Measurements from ENCODE around the gene DSCAM. TPM values are rescaled to one million over a fixed set of nuclear protein-coding genes. Genes with fewer than 3 reads are reported as not detected.

Gene DSCAM
- total RNA-seq, 1 experiment from 2014 or later, result not detected

DNA sequence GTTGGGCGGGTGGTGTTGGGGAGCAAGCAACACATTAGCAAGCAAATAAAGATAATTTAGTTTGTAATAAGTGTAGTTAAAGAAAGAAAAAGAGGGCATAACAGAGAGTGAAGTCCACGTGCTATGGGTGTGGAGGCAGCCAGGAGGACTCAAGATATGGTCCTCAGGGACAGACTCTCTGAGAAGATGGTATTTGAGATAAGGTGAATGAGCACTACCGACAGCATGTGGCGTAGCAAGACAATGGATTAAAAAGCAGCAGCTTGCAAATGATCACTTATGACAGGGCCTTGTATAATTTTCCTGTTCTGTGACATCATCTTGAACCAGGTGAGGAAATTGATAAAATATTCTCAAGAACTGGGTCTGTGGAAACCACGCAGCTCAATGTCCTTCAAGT, 491.9 kb downstream of the DSCAM start:
- no TSS peak for BruUV-seq (replicated peaks)
- POLR2A ChIA-PET, result no interaction called here

DNA sequence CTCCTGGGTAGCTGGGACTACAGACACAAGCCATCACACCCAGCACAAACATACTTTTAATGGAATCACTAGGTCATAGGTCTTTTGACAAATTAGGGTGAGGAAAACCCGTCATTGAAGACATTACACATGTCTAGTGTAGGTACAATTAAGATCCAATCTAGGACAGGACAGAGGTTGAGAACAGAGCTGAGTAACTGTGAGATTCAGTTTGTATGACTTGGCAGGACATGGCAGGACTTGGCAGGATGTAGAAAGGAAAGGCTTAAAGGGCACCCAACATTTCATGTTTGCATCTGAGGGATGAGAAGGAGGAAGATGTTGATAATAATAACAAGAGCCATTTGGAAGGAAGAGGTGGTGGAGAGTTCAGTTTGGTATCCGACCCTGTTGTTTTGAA, 496.0 kb downstream of the DSCAM start:
- no peak overlapping the region for H3K4me2 ChIP-seq (ENCODE audit: low read length)
- H3K9me3 ChIP-seq (ENCODE audit: control insufficient read depth in 1 of 2, insufficient read depth in 1 of 2, low read depth in 1 of 2, low read length in 2 of 2), result peaks cover 21 to 36% of the 10 kb centered on the region in 2 experiments; a peak in 2 of 4 replicates
- no peaks in the 10 kb centered on the region for H3K9me2 ChIP-seq (ENCODE audit: insufficient read depth)
- no peak overlapping the region for H3K4me3 ChIP-seq (replicated peaks in 1 of 2; ENCODE audit: low read depth in 1 of 2, low read length in 2 of 2)
- H3K27me3 ChIP-seq (ENCODE audit: insufficient read depth, low read length), result no peaks in the 10 kb centered on the region
- ATAC-seq, result no peak
- H3K36me3 ChIP-seq (ENCODE audit: control insufficient read depth in 1 of 2, insufficient read depth in 2 of 2, low read length in 2 of 2), result no peaks in the 10 kb centered on the region
- ChIA-PET RAD21 (ENCODE audit: low non-redundant PET in 1 of 2, low total read pairs in 2 of 2, uncharacterized antibody in 2 of 2, unreplicated experiment in 2 of 2) (no interaction called here), POLR2A (no interaction called here), CTCF (no interaction called here)
- no peak overlapping the region for H3K9ac ChIP-seq (ENCODE audit: low read length)
- no peak for DNase-seq (ENCODE audit: low read depth, low spot score)
- no peaks in the 10 kb centered on the region for H4K20me1 ChIP-seq (ENCODE audit: insufficient read depth)
- BruUV-seq (replicated peaks), result no TSS peak
- intact Hi-C loops (cut with micrococcal nuclease), result no loop called here
- H3K27ac ChIP-seq (ENCODE audit: low read depth, low read length), result no peak overlapping the region
- no peaks in the 10 kb centered on the region for H3K4me1 ChIP-seq (ENCODE audit: control insufficient read depth in 1 of 2, insufficient read depth in 2 of 2, low read length in 2 of 2)
- no peaks in the 10 kb centered on the region for H3K79me2 ChIP-seq (ENCODE audit: insufficient read depth, low read length)
- H2AFZ ChIP-seq (ENCODE audit: low read depth, low read length, poor library complexity, severe bottlenecking), result no peak overlapping the region
- TF ChIP-seq SRF (IDR thresholded peaks at IDR 0.05; ENCODE audit: low read depth) (no peak), EGR1 (IDR thresholded peaks at IDR 0.05; ENCODE audit: low read depth) (no peak), JUND (IDR thresholded peaks at IDR 0.05) (no peak), CEBPB (IDR thresholded peaks at IDR 0.05; ENCODE audit: low read depth) (no peak)
- TF ChIP-seq, protein P1, sequence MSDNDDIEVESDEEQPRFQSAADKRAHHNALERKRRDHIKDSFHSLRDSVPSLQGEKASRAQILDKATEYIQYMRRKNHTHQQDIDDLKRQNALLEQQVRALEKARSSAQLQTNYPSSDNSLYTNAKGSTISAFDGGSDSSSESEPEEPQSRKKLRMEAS (IDR thresholded peaks at IDR 0.05), result no peak
- TF ChIP-seq, protein P2, sequence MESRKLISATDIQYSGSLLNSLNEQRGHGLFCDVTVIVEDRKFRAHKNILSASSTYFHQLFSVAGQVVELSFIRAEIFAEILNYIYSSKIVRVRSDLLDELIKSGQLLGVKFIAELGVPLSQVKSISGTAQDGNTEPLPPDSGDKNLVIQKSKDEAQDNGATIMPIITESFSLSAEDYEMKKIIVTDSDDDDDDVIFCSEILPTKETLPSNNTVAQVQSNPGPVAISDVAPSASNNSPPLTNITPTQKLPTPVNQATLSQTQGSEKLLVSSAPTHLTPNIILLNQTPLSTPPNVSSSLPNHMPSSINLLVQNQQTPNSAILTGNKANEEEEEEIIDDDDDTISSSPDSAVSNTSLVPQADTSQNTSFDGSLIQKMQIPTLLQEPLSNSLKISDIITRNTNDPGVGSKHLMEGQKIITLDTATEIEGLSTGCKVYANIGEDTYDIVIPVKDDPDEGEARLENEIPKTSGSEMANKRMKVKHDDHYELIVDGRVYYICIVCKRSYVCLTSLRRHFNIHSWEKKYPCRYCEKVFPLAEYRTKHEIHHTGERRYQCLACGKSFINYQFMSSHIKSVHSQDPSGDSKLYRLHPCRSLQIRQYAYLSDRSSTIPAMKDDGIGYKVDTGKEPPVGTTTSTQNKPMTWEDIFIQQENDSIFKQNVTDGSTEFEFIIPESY (IDR thresholded peaks at IDR 0.05; ENCODE audit: extremely low read depth, insufficient replicate concordance, low read length), result no peak
- TF ChIP-seq, protein P3, sequence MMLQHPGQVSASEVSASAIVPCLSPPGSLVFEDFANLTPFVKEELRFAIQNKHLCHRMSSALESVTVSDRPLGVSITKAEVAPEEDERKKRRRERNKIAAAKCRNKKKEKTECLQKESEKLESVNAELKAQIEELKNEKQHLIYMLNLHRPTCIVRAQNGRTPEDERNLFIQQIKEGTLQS (IDR thresholded peaks at IDR 0.05), result no peak

More for the DNA sequence above, 491.9 kb downstream of the DSCAM start:
- Histone ChIP-seq H3K4me2 (ENCODE audit: low read length) (no peak overlapping the region), H3K4me1 (ENCODE audit: control insufficient read depth in 1 of 2, insufficient read depth in 2 of 2, low read length in 2 of 2) (no peaks in the 10 kb centered on the region), H3K36me3 (ENCODE audit: control insufficient read depth in 1 of 2, insufficient read depth in 2 of 2, low read length in 2 of 2) (no peaks in the 10 kb centered on the region), H3K27ac (ENCODE audit: low read depth, low read length) (no peak overlapping the region), H3K79me2 (ENCODE audit: insufficient read depth, low read length) (no peaks in the 10 kb centered on the region), H3K9me2 (ENCODE audit: insufficient read depth) (no peaks in the 10 kb centered on the region), H3K4me3 (replicated peaks in 1 of 2; ENCODE audit: low read depth in 1 of 2, low read length in 2 of 2) (no peak overlapping the region), H3K9ac (ENCODE audit: low read length) (no peak overlapping the region), H3K27me3 (ENCODE audit: insufficient read depth, low read length) (no peaks in the 10 kb centered on the region), H3K9me3 (ENCODE audit: control insufficient read depth in 1 of 2, insufficient read depth in 1 of 2, low read depth in 1 of 2, low read length in 2 of 2) (peaks cover 12 to 27% of the 10 kb centered on the region in 2 experiments; a peak in 3 of 4 replicates), H2AFZ (ENCODE audit: low read depth, low read length, poor library complexity, severe bottlenecking) (no peak overlapping the region), H4K20me1 (ENCODE audit: insufficient read depth) (no peaks in the 10 kb centered on the region)
- RAD21 ChIA-PET (ENCODE audit: low non-redundant PET in 1 of 2, low total read pairs in 2 of 2, uncharacterized antibody in 2 of 2, unreplicated experiment in 2 of 2), result no interaction called here
- CTCF ChIA-PET, result no interaction called here
- no peak for DNase-seq (ENCODE audit: low read depth, low spot score)
- no peak for ATAC-seq
- intact Hi-C loops (cut with micrococcal nuclease), result no loop called here
- TF ChIP-seq, protein P4, sequence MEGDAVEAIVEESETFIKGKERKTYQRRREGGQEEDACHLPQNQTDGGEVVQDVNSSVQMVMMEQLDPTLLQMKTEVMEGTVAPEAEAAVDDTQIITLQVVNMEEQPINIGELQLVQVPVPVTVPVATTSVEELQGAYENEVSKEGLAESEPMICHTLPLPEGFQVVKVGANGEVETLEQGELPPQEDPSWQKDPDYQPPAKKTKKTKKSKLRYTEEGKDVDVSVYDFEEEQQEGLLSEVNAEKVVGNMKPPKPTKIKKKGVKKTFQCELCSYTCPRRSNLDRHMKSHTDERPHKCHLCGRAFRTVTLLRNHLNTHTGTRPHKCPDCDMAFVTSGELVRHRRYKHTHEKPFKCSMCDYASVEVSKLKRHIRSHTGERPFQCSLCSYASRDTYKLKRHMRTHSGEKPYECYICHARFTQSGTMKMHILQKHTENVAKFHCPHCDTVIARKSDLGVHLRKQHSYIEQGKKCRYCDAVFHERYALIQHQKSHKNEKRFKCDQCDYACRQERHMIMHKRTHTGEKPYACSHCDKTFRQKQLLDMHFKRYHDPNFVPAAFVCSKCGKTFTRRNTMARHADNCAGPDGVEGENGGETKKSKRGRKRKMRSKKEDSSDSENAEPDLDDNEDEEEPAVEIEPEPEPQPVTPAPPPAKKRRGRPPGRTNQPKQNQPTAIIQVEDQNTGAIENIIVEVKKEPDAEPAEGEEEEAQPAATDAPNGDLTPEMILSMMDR (IDR thresholded peaks at IDR 0.05 in 2 of 3, conservative IDR thresholded peaks at IDR 0.05 in 1 of 3; ENCODE audit: borderline replicate concordance in 1 of 3, insufficient read depth in 1 of 3, low read depth in 2 of 3, low read length in 2 of 3), result no peak
- TF ChIP-seq, protein P1 (IDR thresholded peaks at IDR 0.05), result no peak
- TF ChIP-seq, protein P3 (IDR thresholded peaks at IDR 0.05), result no peak
- TF ChIP-seq SIN3A (IDR thresholded peaks at IDR 0.05; ENCODE audit: low read depth) (no peak), EZH2phosphoT487 (IDR thresholded peaks at IDR 0.05; ENCODE audit: borderline replicate concordance) (no peak)

All from HCT116 (cell line).